ENCODE measurements around the gene CDH4.

CDH4 gene

GRCh38 chr20:61354901-61355495 lies 102.9 kb downstream of the CDH4 start:
- no peak for TF ChIP-seq POLR2AphosphoS5 (IDR thresholded peaks at IDR 0.05; ENCODE audit: low read depth)
- TF ChIP-seq SPI1 (IDR thresholded peaks at IDR 0.05; ENCODE audit: borderline replicate concordance, low read depth), result no peak
- TF ChIP-seq, protein P1, sequence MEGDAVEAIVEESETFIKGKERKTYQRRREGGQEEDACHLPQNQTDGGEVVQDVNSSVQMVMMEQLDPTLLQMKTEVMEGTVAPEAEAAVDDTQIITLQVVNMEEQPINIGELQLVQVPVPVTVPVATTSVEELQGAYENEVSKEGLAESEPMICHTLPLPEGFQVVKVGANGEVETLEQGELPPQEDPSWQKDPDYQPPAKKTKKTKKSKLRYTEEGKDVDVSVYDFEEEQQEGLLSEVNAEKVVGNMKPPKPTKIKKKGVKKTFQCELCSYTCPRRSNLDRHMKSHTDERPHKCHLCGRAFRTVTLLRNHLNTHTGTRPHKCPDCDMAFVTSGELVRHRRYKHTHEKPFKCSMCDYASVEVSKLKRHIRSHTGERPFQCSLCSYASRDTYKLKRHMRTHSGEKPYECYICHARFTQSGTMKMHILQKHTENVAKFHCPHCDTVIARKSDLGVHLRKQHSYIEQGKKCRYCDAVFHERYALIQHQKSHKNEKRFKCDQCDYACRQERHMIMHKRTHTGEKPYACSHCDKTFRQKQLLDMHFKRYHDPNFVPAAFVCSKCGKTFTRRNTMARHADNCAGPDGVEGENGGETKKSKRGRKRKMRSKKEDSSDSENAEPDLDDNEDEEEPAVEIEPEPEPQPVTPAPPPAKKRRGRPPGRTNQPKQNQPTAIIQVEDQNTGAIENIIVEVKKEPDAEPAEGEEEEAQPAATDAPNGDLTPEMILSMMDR (IDR thresholded peaks at IDR 0.05; ENCODE audit: insufficient read depth, low read length), result no peak
- no peak for TF ChIP-seq GABPA (IDR thresholded peaks at IDR 0.05; ENCODE audit: low read depth)
- TF ChIP-seq, protein P2, sequence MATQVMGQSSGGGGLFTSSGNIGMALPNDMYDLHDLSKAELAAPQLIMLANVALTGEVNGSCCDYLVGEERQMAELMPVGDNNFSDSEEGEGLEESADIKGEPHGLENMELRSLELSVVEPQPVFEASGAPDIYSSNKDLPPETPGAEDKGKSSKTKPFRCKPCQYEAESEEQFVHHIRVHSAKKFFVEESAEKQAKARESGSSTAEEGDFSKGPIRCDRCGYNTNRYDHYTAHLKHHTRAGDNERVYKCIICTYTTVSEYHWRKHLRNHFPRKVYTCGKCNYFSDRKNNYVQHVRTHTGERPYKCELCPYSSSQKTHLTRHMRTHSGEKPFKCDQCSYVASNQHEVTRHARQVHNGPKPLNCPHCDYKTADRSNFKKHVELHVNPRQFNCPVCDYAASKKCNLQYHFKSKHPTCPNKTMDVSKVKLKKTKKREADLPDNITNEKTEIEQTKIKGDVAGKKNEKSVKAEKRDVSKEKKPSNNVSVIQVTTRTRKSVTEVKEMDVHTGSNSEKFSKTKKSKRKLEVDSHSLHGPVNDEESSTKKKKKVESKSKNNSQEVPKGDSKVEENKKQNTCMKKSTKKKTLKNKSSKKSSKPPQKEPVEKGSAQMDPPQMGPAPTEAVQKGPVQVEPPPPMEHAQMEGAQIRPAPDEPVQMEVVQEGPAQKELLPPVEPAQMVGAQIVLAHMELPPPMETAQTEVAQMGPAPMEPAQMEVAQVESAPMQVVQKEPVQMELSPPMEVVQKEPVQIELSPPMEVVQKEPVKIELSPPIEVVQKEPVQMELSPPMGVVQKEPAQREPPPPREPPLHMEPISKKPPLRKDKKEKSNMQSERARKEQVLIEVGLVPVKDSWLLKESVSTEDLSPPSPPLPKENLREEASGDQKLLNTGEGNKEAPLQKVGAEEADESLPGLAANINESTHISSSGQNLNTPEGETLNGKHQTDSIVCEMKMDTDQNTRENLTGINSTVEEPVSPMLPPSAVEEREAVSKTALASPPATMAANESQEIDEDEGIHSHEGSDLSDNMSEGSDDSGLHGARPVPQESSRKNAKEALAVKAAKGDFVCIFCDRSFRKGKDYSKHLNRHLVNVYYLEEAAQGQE (IDR thresholded peaks at IDR 0.05; ENCODE audit: insufficient replicate concordance, low read depth), result no peak
- Histone ChIP-seq H3K27me3 (ENCODE audit: insufficient read depth, poor library complexity, severe bottlenecking) (no peaks in the 10 kb centered on the region), H3K27ac (replicated peaks) (no peak overlapping the region), H3K4me3 (replicated peaks; ENCODE audit: insufficient read depth, low read length) (no peak overlapping the region)
- no peak for DNase-seq (ENCODE audit: low read depth in 1 of 2, low spot score in 1 of 2)

- Histone ChIP-seq H3K27me3 (ENCODE audit: insufficient read depth, poor library complexity, severe bottlenecking) (no peaks in the 10 kb centered on the region), H3K27ac (replicated peaks) (no peak overlapping the region), H3K4me3 (replicated peaks; ENCODE audit: insufficient read depth, low read length) (no peak overlapping the region)
- DNase-seq (ENCODE audit: low read depth in 1 of 2, low spot score in 1 of 2), result no peak
- TF ChIP-seq POLR2AphosphoS5 (IDR thresholded peaks at IDR 0.05; ENCODE audit: low read depth), result no peak
- no peak for TF ChIP-seq SPI1 (IDR thresholded peaks at IDR 0.05; ENCODE audit: borderline replicate concordance, low read depth)
- TF ChIP-seq, protein P2 (IDR thresholded peaks at IDR 0.05; ENCODE audit: insufficient replicate concordance, low read depth), result no peak
- TF ChIP-seq, protein P1 (IDR thresholded peaks at IDR 0.05; ENCODE audit: insufficient read depth, low read length), result no peak
- no peak for TF ChIP-seq GABPA (IDR thresholded peaks at IDR 0.05; ENCODE audit: low read depth)
Observed at GRCh38 chr20:61355585-61355984, 103.5 kb downstream of the CDH4 start.

- Histone ChIP-seq H3K27me3 (ENCODE audit: insufficient read depth, poor library complexity, severe bottlenecking) (no peaks in the 10 kb centered on the region), H3K27ac (replicated peaks) (no peak overlapping the region), H3K4me3 (replicated peaks; ENCODE audit: insufficient read depth, low read length) (no peak overlapping the region)
- no peak for DNase-seq (ENCODE audit: low read depth in 1 of 2, low spot score in 1 of 2)
- TF ChIP-seq GABPA (IDR thresholded peaks at IDR 0.05; ENCODE audit: low read depth) (no peak), SPI1 (IDR thresholded peaks at IDR 0.05; ENCODE audit: borderline replicate concordance, low read depth) (no peak), POLR2AphosphoS5 (IDR thresholded peaks at IDR 0.05; ENCODE audit: low read depth) (no peak)
- TF ChIP-seq, protein P2 (IDR thresholded peaks at IDR 0.05; ENCODE audit: insufficient replicate concordance, low read depth), result no peak
Observed at GRCh38 chr20:61356196-61356595, 104.1 kb downstream of the CDH4 start.
